ENCODE data around the gene SP7. TPM values are rescaled to one million over a fixed set of nuclear protein-coding genes. Genes with fewer than 3 reads are reported as not detected.

Gene SP7
- total and polyA plus RNA-seq, 10 of the 15 experiments (the other 5 are each of a cell fraction or from before 2014, with no cell fraction given) = 0.05 to 0.11 TPM; not detected in 8

DNA sequence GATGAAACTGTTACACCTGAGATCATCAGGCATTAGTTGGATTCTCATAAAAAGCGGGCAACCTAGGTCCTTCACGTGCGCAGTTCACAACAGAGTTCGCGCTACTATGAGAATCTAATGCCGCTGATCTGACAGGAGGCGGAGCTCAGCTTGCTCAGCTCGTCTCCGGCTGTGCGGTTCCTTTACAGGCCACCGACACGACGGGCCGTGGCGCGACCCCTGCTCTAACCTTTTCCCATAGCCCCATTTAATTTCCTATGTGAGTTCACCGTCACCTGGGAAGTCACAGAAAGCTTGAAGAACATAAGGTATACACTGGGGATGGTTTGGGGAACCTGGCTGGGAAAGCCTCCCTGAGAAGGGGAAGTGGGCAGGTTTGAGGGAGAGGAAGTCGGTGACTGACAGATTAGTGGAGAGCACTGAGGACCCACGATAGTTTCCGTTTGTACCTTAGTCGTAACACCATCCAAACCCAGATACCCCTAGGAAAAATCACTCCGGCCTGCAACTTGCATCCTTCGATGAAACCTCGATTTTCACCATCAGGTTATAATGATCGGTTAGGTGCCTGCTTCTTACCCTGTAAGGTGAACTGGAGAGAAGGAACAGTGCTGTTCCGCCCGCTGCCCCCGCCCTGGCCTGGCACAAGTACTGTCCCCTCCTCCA, 11.9 kb downstream of the SP7 start (continued):
- TF ChIP-seq, protein P1, sequence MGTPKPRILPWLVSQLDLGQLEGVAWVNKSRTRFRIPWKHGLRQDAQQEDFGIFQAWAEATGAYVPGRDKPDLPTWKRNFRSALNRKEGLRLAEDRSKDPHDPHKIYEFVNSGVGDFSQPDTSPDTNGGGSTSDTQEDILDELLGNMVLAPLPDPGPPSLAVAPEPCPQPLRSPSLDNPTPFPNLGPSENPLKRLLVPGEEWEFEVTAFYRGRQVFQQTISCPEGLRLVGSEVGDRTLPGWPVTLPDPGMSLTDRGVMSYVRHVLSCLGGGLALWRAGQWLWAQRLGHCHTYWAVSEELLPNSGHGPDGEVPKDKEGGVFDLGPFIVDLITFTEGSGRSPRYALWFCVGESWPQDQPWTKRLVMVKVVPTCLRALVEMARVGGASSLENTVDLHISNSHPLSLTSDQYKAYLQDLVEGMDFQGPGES (IDR thresholded peaks at IDR 0.05) = no peak
- TF ChIP-seq, protein P2, sequence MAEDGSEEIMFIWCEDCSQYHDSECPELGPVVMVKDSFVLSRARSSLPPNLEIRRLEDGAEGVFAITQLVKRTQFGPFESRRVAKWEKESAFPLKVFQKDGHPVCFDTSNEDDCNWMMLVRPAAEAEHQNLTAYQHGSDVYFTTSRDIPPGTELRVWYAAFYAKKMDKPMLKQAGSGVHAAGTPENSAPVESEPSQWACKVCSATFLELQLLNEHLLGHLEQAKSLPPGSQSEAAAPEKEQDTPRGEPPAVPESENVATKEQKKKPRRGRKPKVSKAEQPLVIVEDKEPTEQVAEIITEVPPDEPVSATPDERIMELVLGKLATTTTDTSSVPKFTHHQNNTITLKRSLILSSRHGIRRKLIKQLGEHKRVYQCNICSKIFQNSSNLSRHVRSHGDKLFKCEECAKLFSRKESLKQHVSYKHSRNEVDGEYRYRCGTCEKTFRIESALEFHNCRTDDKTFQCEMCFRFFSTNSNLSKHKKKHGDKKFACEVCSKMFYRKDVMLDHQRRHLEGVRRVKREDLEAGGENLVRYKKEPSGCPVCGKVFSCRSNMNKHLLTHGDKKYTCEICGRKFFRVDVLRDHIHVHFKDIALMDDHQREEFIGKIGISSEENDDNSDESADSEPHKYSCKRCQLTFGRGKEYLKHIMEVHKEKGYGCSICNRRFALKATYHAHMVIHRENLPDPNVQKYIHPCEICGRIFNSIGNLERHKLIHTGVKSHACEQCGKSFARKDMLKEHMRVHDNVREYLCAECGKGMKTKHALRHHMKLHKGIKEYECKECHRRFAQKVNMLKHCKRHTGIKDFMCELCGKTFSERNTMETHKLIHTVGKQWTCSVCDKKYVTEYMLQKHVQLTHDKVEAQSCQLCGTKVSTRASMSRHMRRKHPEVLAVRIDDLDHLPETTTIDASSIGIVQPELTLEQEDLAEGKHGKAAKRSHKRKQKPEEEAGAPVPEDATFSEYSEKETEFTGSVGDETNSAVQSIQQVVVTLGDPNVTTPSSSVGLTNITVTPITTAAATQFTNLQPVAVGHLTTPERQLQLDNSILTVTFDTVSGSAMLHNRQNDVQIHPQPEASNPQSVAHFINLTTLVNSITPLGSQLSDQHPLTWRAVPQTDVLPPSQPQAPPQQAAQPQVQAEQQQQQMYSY (CRISPR knock-in tag; IDR thresholded peaks at IDR 0.05) = no peak
- TF ChIP-seq, protein P3, sequence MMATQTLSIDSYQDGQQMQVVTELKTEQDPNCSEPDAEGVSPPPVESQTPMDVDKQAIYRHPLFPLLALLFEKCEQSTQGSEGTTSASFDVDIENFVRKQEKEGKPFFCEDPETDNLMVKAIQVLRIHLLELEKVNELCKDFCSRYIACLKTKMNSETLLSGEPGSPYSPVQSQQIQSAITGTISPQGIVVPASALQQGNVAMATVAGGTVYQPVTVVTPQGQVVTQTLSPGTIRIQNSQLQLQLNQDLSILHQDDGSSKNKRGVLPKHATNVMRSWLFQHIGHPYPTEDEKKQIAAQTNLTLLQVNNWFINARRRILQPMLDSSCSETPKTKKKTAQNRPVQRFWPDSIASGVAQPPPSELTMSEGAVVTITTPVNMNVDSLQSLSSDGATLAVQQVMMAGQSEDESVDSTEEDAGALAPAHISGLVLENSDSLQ (IDR thresholded peaks at IDR 0.05) = peak; percentile 93
- TF ChIP-seq, protein P4, sequence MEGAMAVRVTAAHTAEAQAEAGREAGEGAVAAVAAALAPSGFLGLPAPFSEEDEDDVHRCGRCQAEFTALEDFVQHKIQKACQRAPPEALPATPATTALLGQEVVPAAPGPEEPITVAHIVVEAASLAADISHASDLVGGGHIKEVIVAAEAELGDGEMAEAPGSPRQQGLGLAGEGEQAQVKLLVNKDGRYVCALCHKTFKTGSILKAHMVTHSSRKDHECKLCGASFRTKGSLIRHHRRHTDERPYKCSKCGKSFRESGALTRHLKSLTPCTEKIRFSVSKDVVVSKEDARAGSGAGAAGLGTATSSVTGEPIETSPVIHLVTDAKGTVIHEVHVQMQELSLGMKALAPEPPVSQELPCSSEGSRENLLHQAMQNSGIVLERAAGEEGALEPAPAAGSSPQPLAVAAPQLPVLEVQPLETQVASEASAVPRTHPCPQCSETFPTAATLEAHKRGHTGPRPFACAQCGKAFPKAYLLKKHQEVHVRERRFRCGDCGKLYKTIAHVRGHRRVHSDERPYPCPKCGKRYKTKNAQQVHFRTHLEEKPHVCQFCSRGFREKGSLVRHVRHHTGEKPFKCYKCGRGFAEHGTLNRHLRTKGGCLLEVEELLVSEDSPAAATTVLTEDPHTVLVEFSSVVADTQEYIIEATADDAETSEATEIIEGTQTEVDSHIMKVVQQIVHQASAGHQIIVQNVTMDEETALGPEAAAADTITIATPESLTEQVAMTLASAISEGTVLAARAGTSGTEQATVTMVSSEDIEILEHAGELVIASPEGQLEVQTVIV (IDR thresholded peaks at IDR 0.05; ENCODE audit: borderline replicate concordance, partially characterized antibody) = no peak
- TF ChIP-seq YBX1 (IDR thresholded peaks at IDR 0.05) = no peak
- 0 out of 2 replicates have a peak, but pooled peaks have one; percentile 80 for TF ChIP-seq SIN3A (IDR thresholded peaks at IDR 0.05; ENCODE audit: low read depth, low read length)
- TF ChIP-seq, protein P5, sequence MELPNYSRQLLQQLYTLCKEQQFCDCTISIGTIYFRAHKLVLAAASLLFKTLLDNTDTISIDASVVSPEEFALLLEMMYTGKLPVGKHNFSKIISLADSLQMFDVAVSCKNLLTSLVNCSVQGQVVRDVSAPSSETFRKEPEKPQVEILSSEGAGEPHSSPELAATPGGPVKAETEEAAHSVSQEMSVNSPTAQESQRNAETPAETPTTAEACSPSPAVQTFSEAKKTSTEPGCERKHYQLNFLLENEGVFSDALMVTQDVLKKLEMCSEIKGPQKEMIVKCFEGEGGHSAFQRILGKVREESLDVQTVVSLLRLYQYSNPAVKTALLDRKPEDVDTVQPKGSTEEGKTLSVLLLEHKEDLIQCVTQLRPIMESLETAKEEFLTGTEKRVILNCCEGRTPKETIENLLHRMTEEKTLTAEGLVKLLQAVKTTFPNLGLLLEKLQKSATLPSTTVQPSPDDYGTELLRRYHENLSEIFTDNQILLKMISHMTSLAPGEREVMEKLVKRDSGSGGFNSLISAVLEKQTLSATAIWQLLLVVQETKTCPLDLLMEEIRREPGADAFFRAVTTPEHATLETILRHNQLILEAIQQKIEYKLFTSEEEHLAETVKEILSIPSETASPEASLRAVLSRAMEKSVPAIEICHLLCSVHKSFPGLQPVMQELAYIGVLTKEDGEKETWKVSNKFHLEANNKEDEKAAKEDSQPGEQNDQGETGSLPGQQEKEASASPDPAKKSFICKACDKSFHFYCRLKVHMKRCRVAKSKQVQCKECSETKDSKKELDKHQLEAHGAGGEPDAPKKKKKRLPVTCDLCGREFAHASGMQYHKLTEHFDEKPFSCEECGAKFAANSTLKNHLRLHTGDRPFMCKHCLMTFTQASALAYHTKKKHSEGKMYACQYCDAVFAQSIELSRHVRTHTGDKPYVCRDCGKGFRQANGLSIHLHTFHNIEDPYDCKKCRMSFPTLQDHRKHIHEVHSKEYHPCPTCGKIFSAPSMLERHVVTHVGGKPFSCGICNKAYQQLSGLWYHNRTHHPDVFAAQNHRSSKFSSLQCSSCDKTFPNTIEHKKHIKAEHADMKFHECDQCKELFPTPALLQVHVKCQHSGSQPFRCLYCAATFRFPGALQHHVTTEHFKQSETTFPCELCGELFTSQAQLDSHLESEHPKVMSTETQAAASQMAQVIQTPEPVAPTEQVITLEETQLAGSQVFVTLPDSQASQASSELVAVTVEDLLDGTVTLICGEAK (IDR thresholded peaks at IDR 0.05; ENCODE audit: borderline replicate concordance) = peak; percentile 45; the same call in 1 of the 2 replicates
- TF ChIP-seq NR2F1 (conservative IDR thresholded peaks at IDR 0.05) = no peak
- TF ChIP-seq SUZ12 (IDR thresholded peaks at IDR 0.05; ENCODE audit: unreplicated experiment) = no peak
- 0 out of 4 replicates have a peak, but pooled peaks of 1 of the 2 experiments have one; percentile 31 for TF ChIP-seq EP300 (IDR thresholded peaks at IDR 0.05; ENCODE audit: borderline replicate concordance in 1 of 2, control insufficient read depth in 1 of 2, low read depth in 2 of 2, low read length in 2 of 2)
- no peak for TF ChIP-seq CBX5 (IDR thresholded peaks at IDR 0.05; ENCODE audit: low read depth)
- TF ChIP-seq BMI1 (IDR thresholded peaks at IDR 0.05; ENCODE audit: borderline replicate concordance) = no peak
- TF ChIP-seq DPF2 (IDR thresholded peaks at IDR 0.05) = no peak; the same call in 1 of the 2 replicates
- TF ChIP-seq CBFB (IDR thresholded peaks at IDR 0.05; ENCODE audit: low read depth) = peak; percentile 36; the same call in 1 of the 2 replicates
- TF ChIP-seq ZNF384 (IDR thresholded peaks at IDR 0.05; ENCODE audit: borderline replicate concordance, low read depth, low read length) = no peak
- TF ChIP-seq RELA (IDR thresholded peaks at IDR 0.05; ENCODE audit: borderline replicate concordance, partially characterized antibody) = no peak
- TF ChIP-seq SP1 (IDR thresholded peaks at IDR 0.05; ENCODE audit: low read depth, low read length) = no peak
